Measurements from ENCODE around the gene CREBZF.

CREBZF gene
- long read RNA-seq, full-length matches to known transcripts, result 73 of 106 reads
- long read RNA-seq, partial matches to known transcripts, result 20 of 106 reads
- long read RNA-seq, other reads (novel, unspliced or antisense), result 13 of 106 reads

- TF ChIP-seq REST (IDR thresholded peaks at IDR 0.05; ENCODE audit: insufficient replicate concordance, low read depth) (peak; percentile 37), CTCF (IDR thresholded peaks at IDR 0.05; ENCODE audit: insufficient read depth, low read length) (no peak), POLR2AphosphoS5 (IDR thresholded peaks at IDR 0.05; ENCODE audit: low read depth) (peak; percentile 90), SPI1 (IDR thresholded peaks at IDR 0.05; ENCODE audit: borderline replicate concordance, low read depth) (no peak), GABPA (IDR thresholded peaks at IDR 0.05; ENCODE audit: low read depth) (peak; percentile 31; the same call in 1 of the 2 replicates)
- DNase-seq (ENCODE audit: low read depth in 1 of 2, low spot score in 1 of 2), result peak; percentile 83 to 95
- Histone ChIP-seq H3K27me3 (ENCODE audit: insufficient read depth, poor library complexity, severe bottlenecking) (no peaks in the 10 kb centered on the region), H3K4me3 (replicated peaks; ENCODE audit: insufficient read depth, low read length) (peak within 1 kb of the TSS; percentile 96), H3K27ac (replicated peaks) (peak within 1 kb of the TSS; percentile 99)
These were observed at the start of gene CREBZF for GRCh38 chr11:85664615-85665481. CREBZF (minus strand) TSS chr11:85665129; CDS start chr11:85664875, 254 bp downstream.

GRCh38 chr11:85712953-85713352, 48.0 kb upstream of the CREBZF start:
- no peak overlapping the region for H3K4me3 ChIP-seq (replicated peaks; ENCODE audit: insufficient read depth, low read length)
- no peak for TF ChIP-seq SPI1 (IDR thresholded peaks at IDR 0.05; ENCODE audit: borderline replicate concordance, low read depth)
- TF ChIP-seq GABPA (IDR thresholded peaks at IDR 0.05; ENCODE audit: low read depth), result no peak
- no peak for TF ChIP-seq CTCF (IDR thresholded peaks at IDR 0.05; ENCODE audit: insufficient read depth, low read length)
- DNase-seq (ENCODE audit: low read depth in 1 of 2, low spot score in 1 of 2), result no peak
- no peaks in the 10 kb centered on the region for H3K27me3 ChIP-seq (ENCODE audit: insufficient read depth, poor library complexity, severe bottlenecking)
- no peak overlapping the region for H3K27ac ChIP-seq (replicated peaks)

- H3K27ac ChIP-seq (replicated peaks), result no peak overlapping the region
- peaks cover under 1% of the 10 kb centered on the region for H3K27me3 ChIP-seq (ENCODE audit: insufficient read depth, poor library complexity, severe bottlenecking)
- TF ChIP-seq CTCF (IDR thresholded peaks at IDR 0.05; ENCODE audit: insufficient read depth, low read length) (no peak), SPI1 (IDR thresholded peaks at IDR 0.05; ENCODE audit: borderline replicate concordance, low read depth) (no peak), REST (IDR thresholded peaks at IDR 0.05; ENCODE audit: insufficient replicate concordance, low read depth) (no peak), GABPA (IDR thresholded peaks at IDR 0.05; ENCODE audit: low read depth) (no peak), POLR2AphosphoS5 (IDR thresholded peaks at IDR 0.05; ENCODE audit: low read depth) (no peak)
- no peak overlapping the region for H3K4me3 ChIP-seq (replicated peaks; ENCODE audit: insufficient read depth, low read length)
- DNase-seq (ENCODE audit: low read depth in 1 of 2, low spot score in 1 of 2), result no peak
These were observed 46.0 kb upstream of the CREBZF start for GRCh38 chr11:85710917-85711316.
